MCF 10A (cell line): ENCODE results near the gene RIN3. TPM values are rescaled to one million over a fixed set of nuclear protein-coding genes. Genes with fewer than 3 reads are reported as not detected.
A peak's percentile ranks its signal among the peaks of the same experiment; 100 is the strongest.
"Not testable (repeated sequence)": the region's sequence is repeated elsewhere in the genome, so short reads cannot be mapped to it uniquely, and the experiment has no call there.

Experiments
- BruUV-seq: library from RNA; stranded (reverse); fragments of 400-500 nt; replicated peaks from 2 replicates; lab custom pipeline; 2021; lab: Mats Ljungman, UMichigan
- CTCF ChIA-PET: fragments of 300-600 bp; sonication (Branson Sonifier 250); formaldehyde crosslinking; extraction: SDS; loops from one replicate; lab custom pipeline; 2021; ENCODE audit warnings: antibody characterized with exemption, inconsistent platforms; lab: Yijun Ruan, JAX
- POLR2A ChIA-PET: fragments of 300-600, 350-650 bp; sonication (Branson Sonifier 250); formaldehyde crosslinking; extraction: SDS; loops from one replicate; lab custom pipeline; 2020; ENCODE audit warnings: antibody characterized with exemption, inconsistent platforms; lab: Yijun Ruan, JAX
- DNase-seq: peaks from one replicate; pipeline ENCODE4 v3.0.0-alpha.2; 2018; ENCODE audit not compliant: unreplicated experiment
- H3K27ac Mint-ChIP-seq: one replicate; pipeline ENCODE4 v1.8.0; 2022; ENCODE audit warnings: mild to moderate bottlenecking, low read depth, mixed read lengths; ENCODE audit not compliant: unreplicated experiment
- H3K27me3 Mint-ChIP-seq: one replicate; pipeline ENCODE4 v1.8.0; 2022; ENCODE audit warnings: mixed read lengths; ENCODE audit not compliant: insufficient read depth, unreplicated experiment
- H3K36me3 Mint-ChIP-seq: one replicate; pipeline ENCODE4 v1.8.0; 2022; ENCODE audit warnings: mild to moderate bottlenecking, moderate library complexity, mixed read lengths; ENCODE audit not compliant: insufficient read depth, unreplicated experiment
- H3K4me1 Mint-ChIP-seq: one replicate; pipeline ENCODE4 v1.8.0; 2022; ENCODE audit warnings: mixed read lengths; ENCODE audit not compliant: insufficient read depth, unreplicated experiment
- H3K4me3 Mint-ChIP-seq: one replicate; pipeline ENCODE4 v1.8.0; 2022; ENCODE audit warnings: mild to moderate bottlenecking, moderate library complexity, mixed read lengths; ENCODE audit not compliant: unreplicated experiment
- H3K9me3 Mint-ChIP-seq: one replicate; pipeline ENCODE4 v1.8.0; 2022; ENCODE audit warnings: mixed read lengths; ENCODE audit not compliant: unreplicated experiment
- intact Hi-C: fragments of 100-400 bp; cut with micrococcal nuclease; formaldehyde crosslinking; loops from 2 replicates; pipeline ENCODE4 v1.14.1; 2022
- total RNA-seq: library from RNA; stranded (reverse); gene quantifications from 2 replicates; pipeline ENCODE4 v1.2.3, GENCODE V29; 2022
- TF ChIP-seq, protein P1 (sequence below): fragments of 200-600 bp; IDR thresholded peaks from one replicate; pipeline ENCODE4 v1.8.0; 2022; ENCODE audit warnings: antibody characterized with exemption, mild to moderate bottlenecking; ENCODE audit not compliant: unreplicated experiment

RIN3 gene
- total RNA-seq, 1 experiment from 2014 or later: 14.2 TPM

DNA sequence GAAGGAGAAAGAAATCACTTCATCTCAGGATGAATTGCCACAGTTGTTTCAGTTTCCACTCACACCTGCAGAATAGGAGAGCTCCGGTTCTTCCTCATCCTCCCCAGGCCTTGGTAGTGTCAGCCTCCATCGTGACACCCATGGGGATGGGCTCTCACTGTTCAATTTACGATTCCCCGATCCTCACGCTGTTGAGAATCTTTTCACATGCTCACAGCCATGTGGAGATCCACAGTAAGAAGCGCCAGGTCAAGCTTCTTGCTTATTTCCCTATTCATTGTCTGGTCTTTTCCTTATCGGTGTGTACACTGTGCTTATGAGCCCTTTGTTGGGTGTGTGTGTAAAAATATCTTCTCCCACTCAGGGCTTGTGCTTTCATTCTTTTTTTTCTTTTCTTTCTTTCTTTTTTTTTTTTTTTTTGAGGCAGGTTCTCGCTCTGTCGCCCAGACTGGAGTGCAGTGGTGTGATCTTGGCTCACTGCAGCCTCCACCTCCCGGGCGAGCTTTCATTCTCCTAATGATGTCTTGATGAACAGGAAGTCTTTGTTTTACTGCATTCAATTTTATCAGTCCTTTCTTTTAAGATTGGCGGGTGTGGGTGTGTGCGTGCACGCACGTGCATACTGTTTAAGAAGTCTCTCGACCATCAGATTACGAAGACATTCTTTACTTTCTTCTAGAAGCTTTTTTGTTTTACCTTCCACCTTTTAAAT, 21.5 kb downstream of the RIN3 start:
- Mint-ChIP-seq H3K9me3 (no peaks in the 10 kb centered on the region), H3K4me1 (no peaks in the 10 kb centered on the region), H3K27me3 (no peaks in the 10 kb centered on the region), H3K36me3 (peaks cover 5% of the 10 kb centered on the region), H3K27ac (no peak overlapping the region), H3K4me3 (no peak overlapping the region)
- ChIA-PET CTCF (interaction anchor here (0.6 kb wide), 1 partner anchor 233 kb away, joined by 3 read pairs; no protein-coding TSS in a partner anchor), POLR2A (interaction anchor here (1.1 kb wide), 1 partner anchor 22 kb away, joined by 5 read pairs; no protein-coding TSS in a partner anchor)
- TF ChIP-seq, protein P1, sequence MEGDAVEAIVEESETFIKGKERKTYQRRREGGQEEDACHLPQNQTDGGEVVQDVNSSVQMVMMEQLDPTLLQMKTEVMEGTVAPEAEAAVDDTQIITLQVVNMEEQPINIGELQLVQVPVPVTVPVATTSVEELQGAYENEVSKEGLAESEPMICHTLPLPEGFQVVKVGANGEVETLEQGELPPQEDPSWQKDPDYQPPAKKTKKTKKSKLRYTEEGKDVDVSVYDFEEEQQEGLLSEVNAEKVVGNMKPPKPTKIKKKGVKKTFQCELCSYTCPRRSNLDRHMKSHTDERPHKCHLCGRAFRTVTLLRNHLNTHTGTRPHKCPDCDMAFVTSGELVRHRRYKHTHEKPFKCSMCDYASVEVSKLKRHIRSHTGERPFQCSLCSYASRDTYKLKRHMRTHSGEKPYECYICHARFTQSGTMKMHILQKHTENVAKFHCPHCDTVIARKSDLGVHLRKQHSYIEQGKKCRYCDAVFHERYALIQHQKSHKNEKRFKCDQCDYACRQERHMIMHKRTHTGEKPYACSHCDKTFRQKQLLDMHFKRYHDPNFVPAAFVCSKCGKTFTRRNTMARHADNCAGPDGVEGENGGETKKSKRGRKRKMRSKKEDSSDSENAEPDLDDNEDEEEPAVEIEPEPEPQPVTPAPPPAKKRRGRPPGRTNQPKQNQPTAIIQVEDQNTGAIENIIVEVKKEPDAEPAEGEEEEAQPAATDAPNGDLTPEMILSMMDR: no peak
- no peak for DNase-seq
- no TSS peak for BruUV-seq
- intact Hi-C loops: no loop called here

DNA sequence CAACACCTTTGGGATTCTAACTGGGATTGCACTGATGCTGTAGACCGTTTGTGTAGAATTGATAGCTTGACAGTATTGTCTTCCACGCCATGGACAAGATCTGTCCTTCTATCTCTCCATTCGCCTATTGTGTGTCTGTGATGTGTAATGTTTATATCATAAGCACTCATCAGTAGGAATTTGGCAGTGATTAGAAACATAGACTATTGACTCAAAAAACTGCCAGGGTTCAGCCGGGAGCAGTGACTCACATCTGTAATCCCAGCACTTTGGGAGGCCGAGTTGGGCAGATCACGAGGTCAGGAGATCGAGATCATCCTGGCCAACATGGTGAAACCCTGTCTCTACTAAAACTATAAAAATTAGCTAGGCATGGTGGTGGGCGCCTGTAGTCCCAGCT, 22.6 kb downstream of the RIN3 start:
- H3K27ac Mint-ChIP-seq, H3K36me3 Mint-ChIP-seq, H3K9me3 Mint-ChIP-seq, CTCF ChIA-PET, H3K27me3 Mint-ChIP-seq, intact Hi-C loops, BruUV-seq, H3K4me3 Mint-ChIP-seq: not testable (repeated sequence)
- POLR2A ChIA-PET: interaction anchor here (0.5 to 0.6 kb wide), 2 partner anchors 27 to 161 kb away, joined by 3 read pairs; no protein-coding TSS in a partner anchor
- DNase-seq: peak; percentile 69
- H3K4me1 Mint-ChIP-seq: peaks cover 11% of the 10 kb centered on the region

DNA sequence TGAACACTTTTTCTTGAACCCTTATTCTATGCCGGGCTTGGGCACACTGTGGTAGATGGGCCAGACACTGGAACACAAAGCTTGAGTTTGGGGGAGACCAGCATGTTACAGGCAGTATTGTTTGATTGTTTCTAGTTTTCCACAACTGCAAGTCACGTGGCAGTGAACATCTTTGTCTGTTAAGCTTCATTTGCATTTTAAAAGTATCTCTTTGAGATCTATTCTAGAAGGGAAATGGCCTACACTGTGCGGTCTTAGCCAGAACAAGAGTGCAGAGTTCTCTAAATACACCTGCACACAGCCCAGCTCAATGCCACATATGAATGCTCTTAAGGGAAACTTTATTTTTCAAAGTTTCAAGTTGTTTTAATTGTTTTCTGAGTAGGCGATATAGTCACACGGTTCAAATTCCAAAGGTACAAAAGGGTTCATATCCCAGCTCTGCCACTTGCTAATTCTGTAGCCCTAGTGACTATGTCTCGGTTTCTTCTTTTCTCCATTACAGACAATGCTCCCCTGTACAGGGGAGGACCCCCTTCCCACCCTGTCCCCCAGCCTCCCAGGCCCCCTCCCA, 24.9 kb downstream of the RIN3 start:
- intact Hi-C loops: no loop called here
- H3K27ac Mint-ChIP-seq: no peak overlapping the region
- BruUV-seq: no TSS peak
- TF ChIP-seq, protein P1: no peak
- POLR2A ChIA-PET: interaction anchor here (0.5 kb wide), 1 partner anchor 144 kb away, joined by 3 read pairs; no protein-coding TSS in a partner anchor
- H3K4me3 Mint-ChIP-seq: no peak overlapping the region
- H3K9me3 Mint-ChIP-seq: no peaks in the 10 kb centered on the region
- peaks cover 5% of the 10 kb centered on the region for H3K36me3 Mint-ChIP-seq
- H3K27me3 Mint-ChIP-seq: no peaks in the 10 kb centered on the region
- peaks cover 12% of the 10 kb centered on the region for H3K4me1 Mint-ChIP-seq
- CTCF ChIA-PET: no interaction called here
- DNase-seq: no peak

DNA sequence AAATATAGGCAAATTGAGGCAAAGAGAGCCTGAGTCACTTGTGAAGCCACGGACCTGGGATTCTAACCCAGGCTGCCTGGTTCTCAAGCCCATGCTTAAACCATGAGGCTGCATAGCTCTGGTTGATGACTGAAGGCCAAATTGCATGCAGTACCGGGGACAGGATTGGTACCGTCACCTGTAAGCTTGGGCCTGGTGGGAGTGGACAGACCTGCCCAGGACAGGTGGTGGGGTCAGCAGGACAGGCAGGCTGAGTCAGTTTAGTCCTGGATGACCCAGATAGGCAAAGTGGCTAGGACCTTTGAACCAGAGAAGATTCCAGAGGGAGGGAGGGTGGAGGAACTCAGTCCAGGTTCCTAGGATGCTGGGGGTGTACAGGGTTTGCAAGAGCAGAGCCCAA, 25.8 kb downstream of the RIN3 start:
- intact Hi-C loops: no loop called here

More for the DNA sequence above, 25.8 kb downstream of the RIN3 start:
- Mint-ChIP-seq H3K4me1 (peaks cover 12% of the 10 kb centered on the region), H3K36me3 (peaks cover 5% of the 10 kb centered on the region), H3K4me3 (no peak overlapping the region), H3K27ac (no peak overlapping the region), H3K9me3 (no peaks in the 10 kb centered on the region), H3K27me3 (no peaks in the 10 kb centered on the region)
- TF ChIP-seq, protein P1: no peak
- no TSS peak for BruUV-seq
- ChIA-PET POLR2A (interaction anchor here (0.6 kb wide), 1 partner anchor 28 kb away, joined by 4 read pairs; no protein-coding TSS in a partner anchor), CTCF (interaction anchor here (0.6 kb wide), 1 partner anchor 84 kb away, joined by 3 read pairs; no protein-coding TSS in a partner anchor)
- DNase-seq: no peak
